SK-N-SH (cell line): ENCODE data around the gene ADK. TPM values are rescaled to one million over a fixed set of nuclear protein-coding genes. Genes with fewer than 3 reads are reported as not detected.
"Not testable (repeated sequence)": the region's sequence is repeated elsewhere in the genome, so short reads cannot be mapped to it uniquely, and the experiment has no call there.

ENCODE experiments used
- CTCF ChIA-PET: fragments of 300-600, 350-600 bp; formaldehyde crosslinking; extraction: SDS; loops from one replicate; lab custom pipeline; 2021; lab: Yijun Ruan, JAX
- POLR2A ChIA-PET: fragments of 350-600 bp; sonication (Branson Sonifier 250); formaldehyde crosslinking; extraction: SDS; loops from one replicate; lab custom pipeline; 2020; ENCODE audit warnings: antibody characterized with exemption, inconsistent platforms; lab: Yijun Ruan, JAX
- DNase-seq: peaks from one replicate; pipeline ENCODE4 v3.0.0; 2012
- H2AFZ ChIP-seq: fragments of 200-600 bp; sonication (generic); 2 replicates; pipeline ENCODE4 v1.8.1; 2016; ENCODE audit warnings: antibody characterized with exemption, mild to moderate bottlenecking, low read depth
- H3F3A ChIP-seq: fragments of 200-600 bp; sonication (generic); replicated peaks from 2 replicates; pipeline ENCODE3; 2016; ENCODE audit warnings: antibody characterized with exemption, mild to moderate bottlenecking; ENCODE audit not compliant: insufficient read depth
- H3K27ac ChIP-seq, 2 experiments: fragments of 200-500 bp in 1 of 2; fragments of 200-600 bp in 1 of 2; sonication (Bioruptor generic) in 1 of 2; sonication (generic), shearing (Covaris generic) in 1 of 2; 2 replicates each; pipeline versions ENCODE4 v1.5.1 to v1.6.1; 2014 to 2016; ENCODE audit warnings: low read depth in 2 of 2, inconsistent platforms in 1 of 2, low read length in 1 of 2, mild to moderate bottlenecking in 1 of 2, mixed read lengths in 1 of 2
- H3K27me3 ChIP-seq: fragments of 200-600 bp; sonication (generic), shearing (Covaris generic); 2 replicates; pipeline ENCODE4 v1.6.1; 2016; ENCODE audit warnings: mixed run types; ENCODE audit not compliant: insufficient read depth
- H3K36me3 ChIP-seq, 2 experiments: fragments of 200-500 bp in 1 of 2; fragments of 200-600 bp in 1 of 2; sonication (Bioruptor generic) in 1 of 2; sonication (generic) in 1 of 2; replicated peaks in 1 of 2; 2 replicates each; pipeline versions ENCODE3 to v1.5.1; 2014 to 2016; ENCODE audit warnings: low read length in 1 of 2, mild to moderate bottlenecking in 1 of 2; ENCODE audit not compliant: insufficient read depth in 2 of 2, control insufficient read depth in 1 of 2
- H3K4me1 ChIP-seq, 2 experiments: fragments of 200-500 bp in 1 of 2; fragments of 200-600 bp in 1 of 2; sonication (Bioruptor generic) in 1 of 2; sonication (generic), shearing (Covaris generic) in 1 of 2; 2 replicates each; pipeline versions ENCODE4 v1.5.1 to v1.6.1; 2014 to 2016; ENCODE audit warnings: low read depth in 1 of 2, low read length in 1 of 2, mixed run types in 1 of 2; ENCODE audit not compliant: insufficient read depth in 2 of 2, control insufficient read depth in 1 of 2
- H3K4me2 ChIP-seq: fragments of 200-600 bp; sonication (generic), shearing (Covaris generic); 2 replicates; pipeline ENCODE4 v1.6.1; 2017; ENCODE audit warnings: mixed run types
- H3K4me3 ChIP-seq, 2 experiments: fragments of 200-500 bp in 1 of 2; fragments of 200-600 bp in 1 of 2; sonication (Bioruptor generic) in 1 of 2; sonication (generic), shearing (Covaris generic) in 1 of 2; 2 replicates each; pipeline versions ENCODE4 v1.5.1 to v1.8.1; 2014 to 2016; ENCODE audit warnings: low read depth in 2 of 2, inconsistent platforms in 1 of 2, low read length in 1 of 2, mild to moderate bottlenecking in 1 of 2, mixed read lengths in 1 of 2, moderate library complexity in 1 of 2
- H3K79me2 ChIP-seq: fragments of 200-600 bp; sonication (generic); 2 replicates; pipeline ENCODE4 v1.8.1; 2017; ENCODE audit warnings: mild to moderate bottlenecking; ENCODE audit not compliant: insufficient read depth
- H3K9ac ChIP-seq: fragments of 200-600 bp; sonication (generic); 2 replicates; pipeline ENCODE4 v1.6.1; 2017; ENCODE audit warnings: mixed run types
- H3K9me2 ChIP-seq: fragments of 200-600 bp; sonication (generic); 2 replicates; pipeline ENCODE4 v1.6.1; 2017; ENCODE audit warnings: mixed run types
- H3K9me3 ChIP-seq: fragments of 200-600 bp; sonication (generic); 2 replicates; pipeline ENCODE4 v1.6.1; 2017; ENCODE audit warnings: mixed run types, mild to moderate bottlenecking, moderate library complexity
- H4K20me1 ChIP-seq: fragments of 200-600 bp; sonication (generic); 2 replicates; pipeline ENCODE4 v1.6.1; 2017; ENCODE audit warnings: mild to moderate bottlenecking, mixed run types; ENCODE audit not compliant: insufficient read depth
- FOSL2 ChIP-seq: IDR thresholded peaks from 2 replicates; pipeline ENCODE4 v1.4.0; 2012; ENCODE audit warnings: low read depth, mild to moderate bottlenecking, moderate library complexity, borderline replicate concordance
- GABPA ChIP-seq: IDR thresholded peaks from 2 replicates; pipeline ENCODE4 v1.4.0; 2012; ENCODE audit warnings: low read depth, mild to moderate bottlenecking
- IRF3 ChIP-seq: fragments of 150-350 bp; IDR thresholded peaks from 2 replicates; pipeline ENCODE4 v1.6.1; 2016; ENCODE audit warnings: mild to moderate bottlenecking, low read depth, low read length
- MEF2A ChIP-seq: IDR thresholded peaks from 2 replicates; pipeline ENCODE4 v1.4.0; 2012; ENCODE audit warnings: low read depth, borderline replicate concordance
- RCOR1 ChIP-seq: fragments of 150-350 bp; IDR thresholded peaks from 2 replicates; pipeline ENCODE4 v1.6.1; 2017; ENCODE audit warnings: antibody characterized with exemption, low read length
- TCF12 ChIP-seq: IDR thresholded peaks from 2 replicates; pipeline ENCODE4 v1.4.0; 2012
- WGBS: methylation state at CpG from one replicate; pipeline ENCODE4 v1.1.6; 2017; ENCODE audit warnings: low lambda C conversion rate; 5-methylcytosine and 5-hydroxymethylcytosine counted together
- polyA plus RNA-seq, 3 experiments: library from polyadenylated mRNA; depleted of rRNA; stranded (reverse); fragments of >200 nt; gene quantifications; 2 replicates each; pipeline ENCODE4 v1.2.3, GENCODE V29; 2012
- TF ChIP-seq, protein P1 (sequence below): IDR thresholded peaks from 2 replicates; pipeline ENCODE4 v1.6.1; 2012; ENCODE audit warnings: mild to moderate bottlenecking, low read depth, low read length, moderate library complexity

ADK gene
- polyA plus RNA-seq, 1 of the 3 experiments (the other 2 are of a cell fraction), result 25.1 TPM

- TF ChIP-seq, protein P1, sequence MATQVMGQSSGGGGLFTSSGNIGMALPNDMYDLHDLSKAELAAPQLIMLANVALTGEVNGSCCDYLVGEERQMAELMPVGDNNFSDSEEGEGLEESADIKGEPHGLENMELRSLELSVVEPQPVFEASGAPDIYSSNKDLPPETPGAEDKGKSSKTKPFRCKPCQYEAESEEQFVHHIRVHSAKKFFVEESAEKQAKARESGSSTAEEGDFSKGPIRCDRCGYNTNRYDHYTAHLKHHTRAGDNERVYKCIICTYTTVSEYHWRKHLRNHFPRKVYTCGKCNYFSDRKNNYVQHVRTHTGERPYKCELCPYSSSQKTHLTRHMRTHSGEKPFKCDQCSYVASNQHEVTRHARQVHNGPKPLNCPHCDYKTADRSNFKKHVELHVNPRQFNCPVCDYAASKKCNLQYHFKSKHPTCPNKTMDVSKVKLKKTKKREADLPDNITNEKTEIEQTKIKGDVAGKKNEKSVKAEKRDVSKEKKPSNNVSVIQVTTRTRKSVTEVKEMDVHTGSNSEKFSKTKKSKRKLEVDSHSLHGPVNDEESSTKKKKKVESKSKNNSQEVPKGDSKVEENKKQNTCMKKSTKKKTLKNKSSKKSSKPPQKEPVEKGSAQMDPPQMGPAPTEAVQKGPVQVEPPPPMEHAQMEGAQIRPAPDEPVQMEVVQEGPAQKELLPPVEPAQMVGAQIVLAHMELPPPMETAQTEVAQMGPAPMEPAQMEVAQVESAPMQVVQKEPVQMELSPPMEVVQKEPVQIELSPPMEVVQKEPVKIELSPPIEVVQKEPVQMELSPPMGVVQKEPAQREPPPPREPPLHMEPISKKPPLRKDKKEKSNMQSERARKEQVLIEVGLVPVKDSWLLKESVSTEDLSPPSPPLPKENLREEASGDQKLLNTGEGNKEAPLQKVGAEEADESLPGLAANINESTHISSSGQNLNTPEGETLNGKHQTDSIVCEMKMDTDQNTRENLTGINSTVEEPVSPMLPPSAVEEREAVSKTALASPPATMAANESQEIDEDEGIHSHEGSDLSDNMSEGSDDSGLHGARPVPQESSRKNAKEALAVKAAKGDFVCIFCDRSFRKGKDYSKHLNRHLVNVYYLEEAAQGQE, result no peak
- TF ChIP-seq TCF12, result no peak
- 0 out of 2 replicates have a peak, but pooled peaks have one; percentile 11 for TF ChIP-seq RCOR1
- no peak for TF ChIP-seq GABPA
- no peak for TF ChIP-seq MEF2A
- no peak for TF ChIP-seq IRF3
- no peak for TF ChIP-seq FOSL2
Observed at GRCh38 chr10:74213571-74214162, 62.6 kb downstream of the ADK start (continued).

- WGBS, result 94% methylated on average over 5 of the region's 13 CpGs
- POLR2A ChIA-PET, H3K27me3 ChIP-seq: not testable (repeated sequence)
Observed at GRCh38 chr10:74217110-74217509, 66.1 kb downstream of the ADK start.

DNA sequence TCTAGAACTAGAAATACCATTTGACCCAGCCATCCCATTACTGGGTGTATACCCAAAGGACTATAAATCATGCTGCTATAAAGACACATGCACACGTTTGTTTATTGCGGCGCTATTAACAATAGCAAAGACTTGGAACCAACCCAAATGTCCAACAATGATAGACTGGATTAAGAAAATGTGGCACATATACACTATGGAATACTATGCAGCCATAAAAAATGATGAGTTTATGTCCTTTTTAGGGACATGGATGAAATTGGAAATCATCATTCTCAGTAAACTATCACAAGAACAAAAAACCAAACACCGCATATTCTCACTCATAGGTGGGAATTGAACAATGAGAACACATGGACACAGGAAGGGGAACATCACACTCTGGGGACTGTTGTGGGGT, 71.4 kb downstream of the ADK start:
- H3K79me2 ChIP-seq, result peaks cover 33% of the 10 kb centered on the region
- H3K27ac ChIP-seq, CTCF ChIA-PET, H3K4me3 ChIP-seq, H3K4me2 ChIP-seq, POLR2A ChIA-PET, H4K20me1 ChIP-seq, H3K9me2 ChIP-seq, H3K9me3 ChIP-seq, H3K9ac ChIP-seq, H2AFZ ChIP-seq, H3K4me1 ChIP-seq, DNase-seq, H3K27me3 ChIP-seq: not testable (repeated sequence)
- H3K36me3 ChIP-seq, result peaks cover 0 to 12% of the 10 kb centered on the region in 2 experiments
- WGBS, result 90% methylated on average over 3 of the region's 4 CpGs
- H3F3A ChIP-seq, result peaks cover 13% of the 10 kb centered on the region

More at GRCh38 chr10:74217110-74217509, 66.1 kb downstream of the ADK start:
- H3K4me2 ChIP-seq, H3K27ac ChIP-seq, H3F3A ChIP-seq, CTCF ChIA-PET, H3K4me1 ChIP-seq, H3K9me2 ChIP-seq, H3K9ac ChIP-seq, H2AFZ ChIP-seq, H3K4me3 ChIP-seq, H4K20me1 ChIP-seq, H3K9me3 ChIP-seq, DNase-seq: not testable (repeated sequence)
- Histone ChIP-seq H3K79me2 (peaks cover 39% of the 10 kb centered on the region), H3K36me3 (peaks cover 0 to 11% of the 10 kb centered on the region in 2 experiments)
